Activated T-cell treated with anti-CD3 and anti-CD28 coated beads, Interleukin-2, amount 50 U/mL, for 1 hour (primary cell): ENCODE results near the gene SMARCA4.
"Not testable (repeated sequence)": the region's sequence is repeated elsewhere in the genome, so short reads cannot be mapped to it uniquely, and the experiment has no call there.

Experiments used
- DNase-seq: peaks from one replicate; pipeline ENCODE4 v3.0.0-alpha.2; 2020

SMARCA4 gene

DNA sequence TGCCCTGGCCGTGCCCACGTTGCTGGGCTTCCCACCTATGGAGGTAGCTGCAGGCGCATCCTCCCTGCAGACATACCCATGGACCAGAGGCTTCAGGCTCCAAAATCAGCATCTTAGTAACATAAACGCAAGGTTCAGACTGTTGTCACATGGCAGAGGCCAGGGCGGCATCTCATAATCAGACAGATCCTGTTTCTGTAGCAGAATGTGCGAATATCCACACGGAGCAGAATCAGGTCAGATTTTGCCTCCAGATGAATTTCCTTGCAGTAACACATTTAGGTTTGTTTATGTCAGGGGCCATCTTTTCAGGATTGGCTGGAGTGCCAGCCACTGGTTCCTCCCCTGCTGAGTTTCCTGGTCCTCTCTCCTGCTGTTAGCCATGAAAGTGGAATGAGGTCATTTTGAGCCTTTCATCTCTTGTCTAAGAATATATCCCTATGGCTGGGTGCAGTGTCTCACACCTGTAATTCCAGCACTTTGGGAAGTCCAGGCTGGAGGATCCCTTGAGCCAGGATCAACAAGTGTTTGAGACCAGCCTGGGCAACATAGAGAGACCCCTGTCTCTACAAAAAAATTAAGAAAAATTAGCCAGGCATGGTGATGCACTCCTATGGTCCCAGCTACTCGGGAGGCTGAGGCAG is 20.5 kb downstream of the SMARCA4 start:
- DNase-seq, result no peak

DNA sequence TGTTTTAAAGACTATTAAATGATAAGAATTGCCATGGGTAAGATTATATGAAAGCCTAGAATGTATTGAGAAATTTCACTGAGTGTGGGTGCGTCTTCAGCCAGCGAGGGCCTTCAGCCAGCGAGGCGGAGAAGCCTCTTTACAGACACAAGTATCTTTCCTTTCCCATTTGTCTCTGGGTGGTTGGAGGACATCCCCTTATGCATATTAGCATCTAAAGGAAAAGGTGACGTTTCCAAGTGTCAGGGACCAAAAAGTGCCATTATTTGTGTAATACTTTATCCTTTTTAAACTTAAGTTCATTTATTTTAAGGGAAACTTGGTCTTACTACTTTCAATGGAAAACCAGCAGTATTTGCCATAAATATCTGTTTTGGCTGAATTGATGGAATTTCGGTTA is 22.2 kb downstream of the SMARCA4 start:
- DNase-seq, result no peak

DNA sequence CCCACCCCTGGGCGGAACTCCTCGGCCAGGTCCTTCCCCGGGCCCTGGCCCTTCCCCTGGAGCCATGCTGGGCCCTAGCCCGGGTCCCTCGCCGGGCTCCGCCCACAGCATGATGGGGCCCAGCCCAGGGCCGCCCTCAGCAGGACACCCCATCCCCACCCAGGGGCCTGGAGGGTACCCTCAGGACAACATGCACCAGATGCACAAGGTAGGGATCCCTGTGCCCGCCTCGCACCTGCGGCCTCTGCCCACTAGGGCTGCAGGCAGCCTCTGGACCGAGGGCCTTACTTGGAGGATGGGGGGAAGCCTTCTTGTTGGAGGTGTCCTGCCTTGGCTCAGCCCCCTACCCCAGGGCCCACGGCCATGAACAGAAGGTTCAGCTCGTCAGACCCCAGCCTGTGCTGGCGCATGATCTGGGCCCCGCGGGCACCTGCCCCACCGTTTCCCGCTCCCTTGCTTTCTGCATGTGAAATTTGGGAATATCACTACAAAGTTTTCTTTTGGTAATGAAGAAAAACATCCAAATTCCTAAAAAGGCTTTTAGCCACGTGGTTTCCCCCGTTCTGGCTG is 23.4 kb downstream of the SMARCA4 start:
- no peak for DNase-seq

DNA sequence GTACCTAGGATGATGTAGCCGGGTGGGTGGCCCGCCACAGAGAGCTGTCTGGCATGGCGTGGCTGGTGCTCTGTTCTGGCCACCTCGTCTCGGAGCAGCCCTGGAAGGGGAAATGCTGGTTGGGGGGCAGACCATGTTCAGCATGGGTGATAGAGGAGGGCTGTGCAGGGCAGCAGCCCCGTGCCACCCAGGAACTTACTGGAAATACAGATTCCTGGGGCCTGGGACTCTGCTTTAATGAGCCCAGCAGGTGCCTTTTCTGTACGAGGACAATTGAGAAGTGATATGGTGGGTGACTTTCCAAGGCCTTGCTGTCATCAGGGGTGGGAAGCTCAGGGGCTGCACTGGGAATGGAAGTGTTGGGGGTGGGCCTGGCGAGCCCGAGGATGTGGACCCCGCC is 24.7 kb downstream of the SMARCA4 start:
- no peak for DNase-seq

DNA sequence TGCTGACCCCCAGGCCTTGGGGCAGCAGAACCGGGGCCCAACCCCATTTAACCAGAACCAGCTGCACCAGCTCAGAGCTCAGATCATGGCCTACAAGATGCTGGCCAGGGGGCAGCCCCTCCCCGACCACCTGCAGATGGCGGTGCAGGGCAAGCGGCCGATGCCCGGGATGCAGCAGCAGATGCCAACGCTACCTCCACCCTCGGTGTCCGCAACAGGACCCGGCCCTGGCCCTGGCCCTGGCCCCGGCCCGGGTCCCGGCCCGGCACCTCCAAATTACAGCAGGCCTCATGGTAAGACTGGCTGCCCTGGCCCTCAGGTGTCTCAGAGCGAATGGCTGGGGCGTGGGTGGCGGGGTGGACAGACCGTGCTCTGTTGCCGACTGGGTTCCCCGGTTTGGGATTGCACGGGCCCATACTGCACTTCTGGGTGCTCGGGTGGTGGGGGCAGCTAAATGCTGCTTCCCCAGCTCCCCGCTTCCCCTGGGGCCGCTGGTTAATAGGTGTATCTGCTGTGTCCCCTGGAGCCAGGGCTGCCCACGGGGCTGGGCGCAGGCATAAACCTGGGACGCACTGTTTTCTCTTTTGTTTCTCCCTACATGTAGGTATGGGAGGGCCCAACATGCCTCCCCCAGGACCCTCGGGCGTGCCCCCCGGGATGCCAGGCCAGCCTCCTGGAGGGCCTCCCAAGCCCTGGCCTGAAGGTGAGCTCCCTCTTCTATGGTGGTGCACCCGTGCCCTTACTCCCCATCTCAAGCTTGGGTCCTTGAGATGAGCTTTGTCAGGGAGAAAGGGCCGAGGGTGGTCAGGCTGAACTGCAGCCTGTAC is 25.7 kb downstream of the SMARCA4 start:
- no peak for DNase-seq

DNA sequence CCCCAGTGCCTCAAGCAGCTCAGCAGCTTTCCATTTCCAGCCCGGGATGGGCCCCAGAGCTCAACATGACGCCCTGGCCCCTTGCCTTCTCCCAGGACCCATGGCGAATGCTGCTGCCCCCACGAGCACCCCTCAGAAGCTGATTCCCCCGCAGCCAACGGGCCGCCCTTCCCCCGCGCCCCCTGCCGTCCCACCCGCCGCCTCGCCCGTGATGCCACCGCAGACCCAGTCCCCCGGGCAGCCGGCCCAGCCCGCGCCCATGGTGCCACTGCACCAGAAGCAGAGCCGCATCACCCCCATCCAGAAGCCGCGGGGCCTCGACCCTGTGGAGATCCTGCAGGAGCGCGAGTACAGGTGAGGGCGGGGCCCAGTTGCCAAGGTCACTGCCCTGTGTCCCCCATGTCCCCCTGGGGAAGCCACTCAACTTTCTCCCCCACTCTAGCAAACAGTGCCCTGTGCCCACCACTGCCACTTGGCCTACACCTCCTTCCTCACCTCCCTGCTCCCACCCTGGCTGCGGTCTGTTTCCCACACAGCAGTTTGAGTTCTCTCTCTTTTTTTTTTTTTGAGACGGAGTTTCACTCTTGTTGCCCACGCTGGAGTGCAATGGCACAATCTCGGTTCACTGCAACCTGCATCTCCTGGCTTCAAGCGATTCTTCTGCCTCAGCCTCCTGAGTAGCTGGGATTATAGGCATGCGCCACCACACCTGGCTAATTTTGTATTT is 26.9 kb downstream of the SMARCA4 start:
- DNase-seq, result no peak

DNA sequence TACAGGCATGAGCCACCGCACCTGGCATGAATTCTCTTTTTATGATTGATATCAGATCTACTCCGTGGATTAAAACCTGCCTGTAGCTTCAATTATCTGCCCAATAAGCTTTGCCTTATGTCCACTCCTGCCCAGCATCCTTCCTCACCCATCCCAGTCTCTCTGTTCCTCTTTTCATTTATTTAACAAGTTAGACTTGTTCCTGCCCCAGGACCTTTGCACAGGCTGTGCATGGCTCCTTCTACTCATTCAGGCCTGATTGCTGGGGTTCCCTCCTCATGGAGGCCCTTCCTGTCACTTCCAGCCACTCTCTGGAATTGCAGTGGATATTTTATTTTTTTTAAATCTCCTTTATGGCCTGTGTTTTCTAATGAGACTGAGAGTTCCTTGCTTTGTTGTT is 27.6 kb downstream of the SMARCA4 start:
- DNase-seq, result no peak

DNA sequence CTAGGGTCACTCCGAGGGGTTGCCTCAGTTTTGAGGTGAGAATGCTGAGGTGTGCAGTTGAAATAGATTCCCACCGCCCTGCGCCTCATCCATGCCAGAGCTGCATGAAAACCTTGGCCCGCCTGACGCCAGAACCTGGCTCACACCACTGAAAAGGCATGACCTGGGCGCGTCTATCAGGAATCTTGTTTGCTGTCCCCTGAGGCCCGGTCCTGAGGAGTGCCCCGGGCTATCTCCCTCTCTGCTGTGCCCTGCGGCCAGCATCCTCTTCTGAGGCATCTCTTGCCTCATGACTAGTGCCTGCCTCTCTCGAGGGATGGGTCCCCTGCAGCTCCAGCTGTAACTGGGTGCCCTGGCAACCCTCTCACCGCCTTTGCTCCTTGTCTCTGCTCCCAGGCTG is 28.1 kb downstream of the SMARCA4 start:
- no peak for DNase-seq

DNA sequence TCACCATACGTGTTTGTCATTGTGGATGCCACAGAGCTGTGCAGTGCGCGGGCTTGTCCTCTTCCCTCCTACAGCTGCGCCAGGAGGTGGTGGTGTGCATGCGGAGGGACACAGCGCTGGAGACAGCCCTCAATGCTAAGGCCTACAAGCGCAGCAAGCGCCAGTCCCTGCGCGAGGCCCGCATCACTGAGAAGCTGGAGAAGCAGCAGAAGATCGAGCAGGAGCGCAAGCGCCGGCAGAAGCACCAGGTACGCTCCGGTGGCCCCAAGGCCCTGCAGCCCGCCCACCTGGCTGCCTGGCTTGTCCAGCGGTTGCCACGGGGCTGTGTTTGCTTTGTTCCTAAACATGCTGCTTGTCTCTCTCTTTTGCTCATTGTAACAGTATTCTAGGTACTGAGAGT is 30.2 kb downstream of the SMARCA4 start:
- no peak for DNase-seq

DNA sequence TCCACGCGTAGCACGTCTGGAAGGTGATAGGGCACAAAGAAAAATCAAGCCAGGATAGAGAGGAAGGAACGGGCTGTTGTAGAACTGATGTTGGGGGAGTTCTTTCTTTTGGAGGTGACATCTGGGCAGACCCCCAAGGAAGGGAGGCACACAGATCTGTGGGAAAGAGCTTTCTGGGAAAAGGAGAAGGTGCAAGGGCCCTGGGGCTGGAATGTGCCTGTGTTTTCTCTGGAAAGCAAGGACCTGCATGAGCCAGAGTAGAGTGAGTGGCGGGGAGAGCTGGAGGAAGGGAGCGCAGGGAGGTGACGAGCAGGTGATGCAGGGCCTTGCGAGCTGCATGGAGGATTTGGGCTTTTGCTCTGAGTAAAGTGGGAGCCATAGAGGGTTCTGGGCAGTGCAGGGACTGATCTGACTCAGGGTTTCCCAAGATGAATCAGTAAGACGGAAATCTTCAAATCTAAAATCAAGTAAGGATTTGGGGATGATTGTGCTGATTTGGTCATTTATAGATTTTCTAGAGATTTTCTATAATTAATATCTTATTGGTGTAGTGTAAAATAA is 30.8 kb downstream of the SMARCA4 start:
- DNase-seq, result no peak

DNA sequence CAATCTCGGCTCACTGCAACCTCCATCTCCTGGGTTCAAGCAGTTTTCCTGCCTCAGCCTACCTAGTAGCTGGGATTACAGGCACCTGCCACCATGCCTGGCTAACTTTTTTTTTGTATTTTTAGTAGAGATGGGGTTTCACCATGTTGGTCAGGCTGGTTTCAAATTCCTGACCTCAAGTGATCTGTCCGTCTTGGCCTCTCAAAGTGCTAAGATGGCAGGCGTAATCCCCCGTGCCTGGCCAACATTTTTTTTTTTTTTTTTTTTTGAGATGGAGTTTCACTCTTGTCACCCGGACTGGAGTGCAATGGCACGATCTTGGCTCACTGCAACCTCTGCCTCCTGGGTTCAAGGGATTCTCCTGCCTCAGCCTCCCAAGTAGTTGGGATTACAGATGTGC is 31.3 kb downstream of the SMARCA4 start:
- not testable (repeated sequence) for DNase-seq

DNA sequence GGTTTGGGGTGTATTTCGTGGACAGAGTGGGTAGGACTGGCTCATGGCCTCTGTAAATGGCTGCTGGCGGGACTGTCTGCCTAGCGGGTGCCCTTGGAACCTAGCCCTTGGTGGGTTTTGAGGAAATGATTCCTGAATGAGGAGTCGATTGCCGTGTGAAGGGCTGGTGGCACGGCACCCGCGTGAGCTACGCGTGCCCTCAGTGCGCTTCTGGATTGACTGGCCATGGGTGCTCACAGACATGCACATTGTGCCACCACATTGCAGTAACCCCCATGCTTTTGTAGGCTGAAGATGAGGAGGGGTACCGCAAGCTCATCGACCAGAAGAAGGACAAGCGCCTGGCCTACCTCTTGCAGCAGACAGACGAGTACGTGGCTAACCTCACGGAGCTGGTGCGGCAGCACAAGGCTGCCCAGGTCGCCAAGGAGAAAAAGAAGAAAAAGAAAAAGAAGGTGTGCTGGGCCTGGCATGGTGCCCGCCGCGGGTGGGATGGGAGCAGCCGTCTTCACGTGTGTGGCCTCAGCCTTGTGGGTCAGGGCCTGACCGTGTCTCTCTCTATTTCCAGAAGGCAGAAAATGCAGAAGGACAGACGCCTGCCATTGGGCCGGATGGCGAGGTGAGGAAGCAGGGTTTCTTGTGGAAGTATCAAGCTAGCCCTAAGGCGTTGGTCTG is 35.2 kb downstream of the SMARCA4 start:
- no peak for DNase-seq

DNA sequence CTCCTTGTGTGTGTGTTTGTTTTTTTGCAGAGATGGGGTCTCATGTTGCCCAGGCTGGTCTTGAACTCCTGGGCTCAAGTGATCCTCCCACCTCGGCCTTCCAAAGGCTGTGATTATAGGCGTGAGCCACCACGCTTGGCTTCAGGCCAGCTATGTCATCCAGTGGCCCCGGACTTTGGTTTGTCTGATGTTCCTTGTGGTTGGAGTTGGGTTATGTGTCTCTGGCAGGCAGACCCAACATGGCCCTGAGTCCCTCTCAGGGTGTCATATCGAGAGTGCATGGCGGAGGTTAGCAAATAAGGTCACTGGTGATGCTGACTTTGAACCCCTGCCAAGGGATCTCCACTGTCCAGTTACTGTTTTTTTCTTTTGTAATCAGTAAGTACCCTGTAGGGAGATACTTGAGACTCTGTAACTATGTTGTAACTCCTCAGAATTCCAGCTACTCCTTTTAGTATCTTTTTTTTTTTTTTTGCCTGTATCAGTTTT is 37.3 kb downstream of the SMARCA4 start:
- DNase-seq, result no peak

DNA sequence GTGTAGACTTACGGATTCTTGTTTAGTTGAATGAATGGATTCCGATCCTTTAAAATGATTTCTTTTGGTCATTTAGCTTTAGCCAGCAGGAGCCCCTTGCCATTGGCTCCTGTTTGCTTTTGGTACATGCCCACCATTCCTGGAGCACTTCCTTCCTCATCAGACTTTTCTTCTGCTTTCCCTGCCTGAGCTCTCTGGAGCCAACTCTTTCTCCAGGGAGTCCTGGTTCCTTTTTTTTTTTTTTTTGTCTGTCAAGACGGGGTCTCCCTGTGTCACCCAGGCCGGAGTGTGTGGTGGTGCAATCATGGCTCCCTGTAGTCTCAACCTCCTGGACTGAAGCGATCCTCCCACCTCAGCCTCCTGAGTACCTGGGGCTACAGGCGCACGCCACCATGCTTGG is 37.8 kb downstream of the SMARCA4 start:
- DNase-seq, result no peak

DNA sequence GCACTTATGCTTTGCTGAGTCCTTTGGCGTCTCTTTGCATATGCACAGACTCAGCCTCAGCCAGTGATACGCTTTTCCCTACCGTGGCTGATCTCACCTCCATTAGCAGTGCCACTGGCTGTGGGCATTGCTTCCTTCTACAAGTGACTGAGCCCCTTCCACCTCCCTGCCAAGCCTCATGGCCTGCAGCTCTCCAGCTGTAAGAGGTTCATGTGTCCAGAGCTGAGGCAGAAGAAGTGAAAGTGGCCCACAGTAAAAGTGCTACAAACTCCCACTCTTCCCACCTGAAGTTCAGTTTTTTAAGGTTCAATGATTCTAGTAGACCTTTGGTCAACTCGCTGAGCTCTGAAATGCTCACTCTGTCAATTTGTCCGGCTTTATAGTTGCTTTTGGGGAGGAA is 44.7 kb downstream of the SMARCA4 start:
- no peak for DNase-seq

DNA sequence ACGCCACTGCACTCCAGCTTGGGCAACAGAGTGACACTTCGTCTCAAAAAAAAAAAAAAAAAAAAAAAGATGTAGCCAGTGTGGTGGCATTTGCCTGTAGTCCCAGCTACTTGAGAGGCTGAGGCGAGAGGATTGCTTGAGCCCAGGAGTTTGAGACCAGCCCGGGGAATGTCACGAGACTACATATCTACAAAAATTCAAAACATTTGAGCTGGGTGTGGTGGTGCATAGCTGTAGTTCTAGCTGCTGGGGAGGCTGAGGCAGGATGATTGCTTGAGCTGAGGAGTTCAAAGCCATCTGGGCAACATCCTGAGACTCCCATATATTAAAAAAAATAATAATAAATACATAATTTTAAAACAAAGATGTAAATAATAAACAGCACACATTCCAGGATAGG is 46.6 kb downstream of the SMARCA4 start:
- DNase-seq, result no peak

DNA sequence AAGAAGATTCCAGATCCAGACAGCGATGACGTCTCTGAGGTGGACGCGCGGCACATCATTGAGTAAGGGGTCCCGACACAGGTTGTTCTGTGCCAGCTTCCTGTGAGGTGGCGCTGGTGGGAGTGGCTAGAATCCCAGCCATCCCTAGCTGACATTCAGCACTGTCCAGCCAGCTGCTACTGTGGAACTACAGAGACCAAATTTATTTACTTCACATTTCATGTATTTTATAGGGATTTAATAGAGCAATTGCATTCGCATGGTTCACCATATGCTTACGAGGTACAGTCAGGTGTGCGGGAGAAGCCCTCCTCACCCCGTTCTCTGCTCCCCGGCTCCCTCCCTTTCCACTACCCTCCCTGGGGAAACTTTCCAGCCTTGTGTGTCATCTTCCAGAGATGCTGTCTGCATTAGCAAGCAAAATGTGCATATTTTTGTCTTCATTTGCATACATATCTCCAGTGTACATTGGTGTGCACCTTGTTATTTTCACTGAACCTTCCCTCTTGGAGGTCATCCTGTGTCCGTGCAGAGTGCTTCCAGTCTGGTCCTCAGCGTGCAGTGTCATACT is 47.2 kb downstream of the SMARCA4 start:
- DNase-seq, result no peak

DNA sequence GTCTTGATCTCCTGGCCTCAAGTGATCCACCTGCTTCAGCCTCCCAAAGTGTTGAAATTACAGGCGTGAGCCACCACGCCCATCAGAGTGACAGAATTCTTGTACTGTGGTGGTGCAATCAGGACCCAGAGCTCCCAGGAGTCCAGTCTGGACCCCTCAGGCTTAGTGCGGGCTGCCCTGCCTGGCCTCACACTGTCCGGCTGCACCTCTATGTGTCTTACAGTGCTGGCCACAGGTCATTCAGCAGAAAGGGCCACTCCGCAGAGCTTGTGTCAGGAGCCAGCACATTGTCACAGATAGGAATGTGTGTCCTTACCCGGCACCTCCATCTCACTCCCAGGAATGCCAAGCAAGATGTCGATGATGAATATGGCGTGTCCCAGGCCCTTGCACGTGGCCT is 49.2 kb downstream of the SMARCA4 start:
- DNase-seq, result no peak

DNA sequence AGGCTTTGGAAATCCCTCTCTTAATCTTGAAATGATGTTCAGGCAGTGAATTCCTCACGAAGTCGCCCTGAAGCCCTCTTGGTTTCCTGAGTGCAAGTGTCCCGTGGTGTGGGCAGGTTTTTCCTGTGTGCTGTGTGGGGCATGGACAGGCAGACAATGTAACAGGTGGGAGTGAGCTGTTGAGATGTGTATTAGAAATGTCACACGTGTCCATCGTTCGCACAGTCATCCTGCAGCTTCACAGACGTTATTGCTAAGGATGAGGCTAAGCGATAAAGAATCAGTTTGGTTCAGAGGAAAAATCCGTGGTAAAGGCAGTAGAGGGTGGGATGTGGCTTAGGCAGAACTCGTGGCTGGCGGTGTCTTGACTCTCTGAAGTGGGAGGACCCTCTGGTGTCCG is 51.7 kb downstream of the SMARCA4 start:
- no peak for DNase-seq

DNA sequence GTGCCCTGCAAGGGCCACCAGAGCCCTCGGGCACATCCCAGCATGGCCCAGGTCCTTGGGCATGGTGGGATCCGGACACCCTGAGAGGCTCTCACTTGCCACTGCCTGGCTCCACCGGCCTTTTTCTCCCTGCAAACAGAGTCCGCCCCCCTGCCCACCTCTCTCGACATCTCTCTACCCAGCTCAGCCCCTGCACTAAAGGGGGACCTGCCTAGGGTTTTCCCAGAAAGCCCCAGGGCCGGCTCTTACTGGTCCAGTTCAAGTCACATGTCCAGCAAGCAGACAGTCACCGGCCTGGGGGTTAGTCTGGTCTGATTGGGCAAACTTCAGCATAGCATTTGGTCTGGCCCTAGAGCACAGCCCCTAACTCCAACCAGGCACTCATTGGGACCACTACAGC is 52.9 kb downstream of the SMARCA4 start:
- DNase-seq, result no peak

DNA sequence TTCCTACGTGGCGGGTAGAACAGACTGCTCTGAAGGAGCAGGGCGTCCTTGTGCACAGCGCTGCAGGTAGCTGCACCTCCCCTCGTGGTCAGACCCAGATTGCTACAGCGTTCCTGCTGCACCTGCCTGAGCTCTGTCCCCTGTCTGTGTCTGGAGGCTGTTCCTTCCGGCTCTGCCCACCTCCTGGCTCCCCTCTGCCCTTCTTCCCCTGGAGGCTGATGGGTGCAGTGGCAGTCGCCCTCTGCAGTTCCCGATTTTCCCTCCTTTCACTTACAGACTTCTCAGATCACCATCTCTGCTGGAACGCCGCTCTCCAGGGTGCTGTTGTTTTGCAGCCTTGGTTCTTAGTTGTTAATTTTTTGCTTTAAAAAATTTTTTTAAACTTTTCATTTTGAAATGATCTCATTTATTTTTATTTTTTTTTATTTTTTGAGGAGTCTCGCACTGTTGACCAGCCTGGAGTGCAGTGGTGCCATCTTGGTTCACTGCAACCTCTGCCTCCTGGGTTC is 53.6 kb downstream of the SMARCA4 start:
- no peak for DNase-seq

DNA sequence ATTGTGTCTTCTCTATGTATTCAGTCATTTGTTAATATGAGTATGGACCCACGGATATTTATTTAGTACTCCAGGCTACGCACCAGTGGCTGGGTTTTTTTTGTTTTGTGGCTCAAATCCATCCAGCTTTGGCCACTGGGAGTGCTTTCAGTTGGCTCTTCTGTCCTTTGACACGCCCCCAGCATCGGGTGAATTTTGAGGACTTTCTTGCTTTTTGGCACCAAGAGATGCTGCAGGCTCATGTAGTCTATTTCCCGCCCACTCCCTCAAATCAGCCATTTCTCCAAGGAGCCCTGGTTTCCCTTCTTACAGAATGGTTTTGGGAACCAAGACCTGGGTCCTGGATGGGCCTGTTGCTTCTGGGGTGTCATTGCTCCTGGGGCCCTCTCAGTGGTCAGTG is 55.8 kb downstream of the SMARCA4 start:
- DNase-seq, result no peak
